T-helper 2 cell treated with Interferon-gamma antibody and Interleukin-4, amounts not matched to agents 100 ng/mL and 5 ng/mL, for 36 hours (primary cell): ENCODE data around the gene OR2C3. TPM values are rescaled to one million over a fixed set of nuclear protein-coding genes. Genes with fewer than 3 reads are reported as not detected.
"Not testable (repeated sequence)": the region's sequence is repeated elsewhere in the genome, so short reads cannot be mapped to it uniquely, and the experiment has no call there.

Experiments used
- intact Hi-C: fragments of 100-400 bp; cut with micrococcal nuclease; formaldehyde crosslinking; loops from one replicate; pipeline ENCODE4 v1.15.1; 2023
- total RNA-seq: library from RNA; stranded (reverse); gene quantifications from 2 replicates; pipeline ENCODE4 v1.2.3, GENCODE V29; 2022

The OR2C3 gene
- total RNA-seq = 0.02 TPM in 1 of 2 replicates, not detected in the other

GRCh38 chr1:247536340-247536739, at the start of gene OR2C3:
Gene OR2C3 (minus strand): TSS chr1:247536440. CDS start chr1:247532511, 3,929 bp downstream.
- intact Hi-C loops = no loop called here

- intact Hi-C loops = no loop called here
Measured at GRCh38 chr1:247578946-247579460, 42.8 kb upstream of the OR2C3 start.

GRCh38 chr1:247576514-247576913, 40.3 kb upstream of the OR2C3 start:
- intact Hi-C loops = loop anchor here (1.0 kb wide), 2 partner anchors 186 to 204 kb away; no protein-coding TSS in a partner anchor

- intact Hi-C loops = no loop called here
Measured at GRCh38 chr1:247574664-247575063, 38.4 kb upstream of the OR2C3 start.

- intact Hi-C loops = no loop called here
Measured at GRCh38 chr1:247574236-247574635, 38.0 kb upstream of the OR2C3 start.

GRCh38 chr1:247562198-247562597, 26.0 kb upstream of the OR2C3 start:
- intact Hi-C loops = no loop called here

- intact Hi-C loops = no loop called here
Measured at GRCh38 chr1:247561711-247562110, 25.5 kb upstream of the OR2C3 start.

GRCh38 chr1:247557926-247558674, 21.9 kb upstream of the OR2C3 start:
- intact Hi-C loops = no loop called here

GRCh38 chr1:247552231-247552630, 16.0 kb upstream of the OR2C3 start:
- intact Hi-C loops = no loop called here

GRCh38 chr1:247551721-247552120, 15.5 kb upstream of the OR2C3 start:
- intact Hi-C loops = no loop called here

GRCh38 chr1:247548769-247549182, 12.5 kb upstream of the OR2C3 start, which contains the start of gene GCSAML:
Gene GCSAML (plus strand): TSS chr1:247549134. CDS start chr1:247549192, 58 bp downstream.
- intact Hi-C loops = no loop called here

- intact Hi-C loops = no loop called here
Measured at GRCh38 chr1:247548092-247548491, 11.9 kb upstream of the OR2C3 start.

- intact Hi-C loops = no loop called here
Measured at GRCh38 chr1:247542811-247543210, 6.6 kb upstream of the OR2C3 start.

- intact Hi-C loops = no loop called here
Measured at GRCh38 chr1:247540581-247540980, 4.3 kb upstream of the OR2C3 start.

GRCh38 chr1:247539215-247539614, 3.0 kb upstream of the OR2C3 start:
- intact Hi-C loops = no loop called here

- intact Hi-C loops = no loop called here
Measured at GRCh38 chr1:247538561-247538960, 2.3 kb upstream of the OR2C3 start.

- intact Hi-C loops = no loop called here
Measured at GRCh38 chr1:247535402-247535801, 838 bp downstream of the OR2C3 start.

- intact Hi-C loops = no loop called here
Measured at GRCh38 chr1:247531937-247532336, 4.3 kb downstream of the OR2C3 start.

- intact Hi-C loops = no loop called here
Measured at GRCh38 chr1:247530785-247531184, 5.5 kb downstream of the OR2C3 start.

- intact Hi-C loops = no loop called here
Measured at GRCh38 chr1:247529771-247530355, 6.4 kb downstream of the OR2C3 start.

GRCh38 chr1:247528812-247529474, 7.3 kb downstream of the OR2C3 start:
- intact Hi-C loops = no loop called here

- intact Hi-C loops = not testable (repeated sequence)
Measured at GRCh38 chr1:247521886-247522285, 14.4 kb downstream of the OR2C3 start.
